Ascending aorta (tissue), 2 donors: Measurements from ENCODE around the gene CETN2. TPM values are rescaled to one million over a fixed set of nuclear protein-coding genes. Genes with fewer than 3 reads are reported as not detected.

ENCODE experiments used
- DNase-seq, 2 donors: peaks; one replicate each; pipeline ENCODE4 v3.0.0-alpha.2; 2019; ENCODE audit warnings: low spot score in 2 of 2
- H3K27ac ChIP-seq, 2 donors: fragments of 200-600 bp; sonication (generic); one replicate each; pipeline ENCODE4 v1.5.1; 2016 to 2017; ENCODE audit warnings: mild to moderate bottlenecking in 1 of 2
- H3K27me3 ChIP-seq: fragments of 200-600 bp; sonication (generic); one replicate; pipeline ENCODE4 v1.5.1; 2017
- H3K36me3 ChIP-seq, 2 donors: fragments of 200-600 bp; sonication (generic); one replicate each; pipeline ENCODE4 v1.5.1; 2016
- H3K4me1 ChIP-seq, 2 donors: fragments of 200-600 bp; sonication (generic); one replicate each; pipeline ENCODE4 v1.5.1; 2016 to 2017; ENCODE audit warnings: mild to moderate bottlenecking in 1 of 2
- H3K4me3 ChIP-seq, 2 donors: fragments of 200-600 bp; sonication (generic); one replicate each; pipeline ENCODE4 v1.5.1; 2016 to 2017; ENCODE audit warnings: mild to moderate bottlenecking in 1 of 2
- H3K9me3 ChIP-seq, 2 donors: fragments of 200-600 bp; sonication (generic); one replicate each; pipeline ENCODE4 v1.5.1; 2016
- CTCF ChIP-seq, 3 experiments: fragments of 200-600 bp in 2 of 3; fragments of 450-650 bp in 1 of 3; sonication (generic) in 2 of 3; IDR thresholded peaks; one replicate each; pipeline ENCODE4 v1.5.1; 2016 to 2019; ENCODE audit warnings: antibody characterized with exemption in 3 of 3, mild to moderate bottlenecking in 1 of 3, moderate library complexity in 1 of 3
- intact Hi-C: fragments of 100-400 bp; cut with DNase I; formaldehyde crosslinking; loops from one replicate; pipeline ENCODE4 v1.15.1; 2023
- total RNA-seq: library from RNA; depleted of rRNA; stranded (reverse); fragments of >200 nt; gene quantifications from one replicate; pipeline ENCODE4 v1.1.0, GENCODE V29; 2016

The CETN2 gene
- total RNA-seq, 1 donor from 2014 or later: 7.8 TPM

GRCh38 chrX:152861116-152861515, 30.6 kb upstream of the CETN2 start:
- Histone ChIP-seq H3K27me3 (no peaks in the 10 kb centered on the region), H3K9me3 (no peaks in the 10 kb centered on the region), H3K36me3 (peaks cover 0 to 11% of the 10 kb centered on the region in 2 donors), H3K4me3 (no peak overlapping the region), H3K4me1 (no peaks in the 10 kb centered on the region), H3K27ac (no peak overlapping the region)
- no peak for DNase-seq
- TF ChIP-seq CTCF (IDR thresholded peaks at IDR 0.05): no peak
- intact Hi-C loops: no loop called here

- intact Hi-C loops: no loop called here
- no peak overlapping the region for H3K4me3 ChIP-seq
Measured at GRCh38 chrX:152853986-152854385, 23.4 kb upstream of the CETN2 start.

GRCh38 chrX:152850465-152850864, 19.9 kb upstream of the CETN2 start:
- no peak overlapping the region for H3K27ac ChIP-seq
- H3K4me3 ChIP-seq: no peak overlapping the region
- no peaks in the 10 kb centered on the region for H3K9me3 ChIP-seq
- H3K27me3 ChIP-seq: no peaks in the 10 kb centered on the region
- peaks cover 4 to 18% of the 10 kb centered on the region in 2 donors for H3K36me3 ChIP-seq
- TF ChIP-seq CTCF (IDR thresholded peaks at IDR 0.05): no peak
- no peaks in the 10 kb centered on the region for H3K4me1 ChIP-seq
- DNase-seq: no peak
- intact Hi-C loops: no loop called here

More at GRCh38 chrX:152853986-152854385, 23.4 kb upstream of the CETN2 start:
- H3K36me3 ChIP-seq: peaks cover 4 to 6% of the 10 kb centered on the region in 2 donors
- DNase-seq: no peak
- H3K9me3 ChIP-seq: no peaks in the 10 kb centered on the region
- TF ChIP-seq CTCF (IDR thresholded peaks at IDR 0.05): no peak
- no peaks in the 10 kb centered on the region for H3K27me3 ChIP-seq
- no peaks in the 10 kb centered on the region for H3K4me1 ChIP-seq
- no peak overlapping the region for H3K27ac ChIP-seq

GRCh38 chrX:152847281-152847680, 16.7 kb upstream of the CETN2 start:
- Histone ChIP-seq H3K4me1 (no peaks in the 10 kb centered on the region), H3K36me3 (peaks cover 4 to 12% of the 10 kb centered on the region in 2 donors), H3K4me3 (no peak overlapping the region), H3K27ac (no peak overlapping the region), H3K27me3 (no peaks in the 10 kb centered on the region), H3K9me3 (no peaks in the 10 kb centered on the region)
- no peak for DNase-seq
- no peak for TF ChIP-seq CTCF (IDR thresholded peaks at IDR 0.05)
- intact Hi-C loops: no loop called here

- H3K4me1 ChIP-seq: no peaks in the 10 kb centered on the region
- H3K27me3 ChIP-seq: no peaks in the 10 kb centered on the region
- TF ChIP-seq CTCF (IDR thresholded peaks at IDR 0.05): no peak
- peaks cover 0 to 12% of the 10 kb centered on the region in 2 donors for H3K36me3 ChIP-seq
- no peak overlapping the region for H3K27ac ChIP-seq
- intact Hi-C loops: no loop called here
- H3K4me3 ChIP-seq: no peak overlapping the region
- no peak for DNase-seq
- H3K9me3 ChIP-seq: no peaks in the 10 kb centered on the region
Measured at GRCh38 chrX:152845618-152846240, 15.2 kb upstream of the CETN2 start.

GRCh38 chrX:152844256-152844655, 13.7 kb upstream of the CETN2 start:
- intact Hi-C loops: no loop called here
- no peak for TF ChIP-seq CTCF (IDR thresholded peaks at IDR 0.05)
- Histone ChIP-seq H3K36me3 (peaks cover 0 to 12% of the 10 kb centered on the region in 2 donors), H3K9me3 (no peaks in the 10 kb centered on the region), H3K4me3 (no peak overlapping the region), H3K27me3 (no peaks in the 10 kb centered on the region), H3K27ac (no peak overlapping the region), H3K4me1 (no peaks in the 10 kb centered on the region)
- DNase-seq: no peak
